Measurements from ENCODE around the gene CYP4A22. TPM values are rescaled to one million over a fixed set of nuclear protein-coding genes. Genes with fewer than 3 reads are reported as not detected.
"Not testable (repeated sequence)": the region's sequence is repeated elsewhere in the genome, so short reads cannot be mapped to it uniquely, and the experiment has no call there.

Gene CYP4A22
- total and polyA plus RNA-seq, 2 donors = not detected

- not testable (repeated sequence) for H3K4me1 ChIP-seq (ENCODE audit: insufficient read depth); DNase-seq (ENCODE audit: extremely low spot score); H3K36me3 ChIP-seq (ENCODE audit: insufficient read depth); H3K4me3 ChIP-seq (ENCODE audit: low read depth, low read length); H3K27ac ChIP-seq (ENCODE audit: low read depth)
- WGBS = 81% methylated on average over 8 of the region's 8 CpGs
Observed at GRCh38 chr1:47129489-47130230, 7.6 kb upstream of the CYP4A22 start.

- H3K36me3 ChIP-seq (ENCODE audit: insufficient read depth); H3K27ac ChIP-seq (ENCODE audit: low read depth); H3K4me3 ChIP-seq (ENCODE audit: low read depth, low read length); DNase-seq (ENCODE audit: extremely low spot score); H3K4me1 ChIP-seq (ENCODE audit: insufficient read depth): not testable (repeated sequence)
- WGBS = 89% methylated on average over 3 of the region's 3 CpGs
Observed at GRCh38 chr1:47132665-47133064, 4.6 kb upstream of the CYP4A22 start.

- DNase-seq (ENCODE audit: extremely low spot score) = no peak
- WGBS = 81% methylated on average over 5 of the region's 5 CpGs
- H3K27ac ChIP-seq (ENCODE audit: low read depth) = no peak overlapping the region
- no peaks in the 10 kb centered on the region for H3K4me1 ChIP-seq (ENCODE audit: insufficient read depth)
- H3K4me3 ChIP-seq (ENCODE audit: low read depth, low read length) = no peak overlapping the region
- no peaks in the 10 kb centered on the region for H3K36me3 ChIP-seq (ENCODE audit: insufficient read depth)
Observed at GRCh38 chr1:47137925-47138615, 829 bp downstream of the CYP4A22 start.

GRCh38 chr1:47140358-47140757 lies 3.1 kb downstream of the CYP4A22 start:
- not testable (repeated sequence) for H3K4me3 ChIP-seq (ENCODE audit: low read depth, low read length); H3K4me1 ChIP-seq (ENCODE audit: insufficient read depth); H3K27ac ChIP-seq (ENCODE audit: low read depth); DNase-seq (ENCODE audit: extremely low spot score); H3K36me3 ChIP-seq (ENCODE audit: insufficient read depth)
- WGBS = 68% methylated on average over 3 of the region's 3 CpGs

GRCh38 chr1:47143654-47144053 lies 6.4 kb downstream of the CYP4A22 start:
- DNase-seq (ENCODE audit: extremely low spot score); H3K4me1 ChIP-seq (ENCODE audit: insufficient read depth); H3K27ac ChIP-seq (ENCODE audit: low read depth); H3K4me3 ChIP-seq (ENCODE audit: low read depth, low read length); H3K36me3 ChIP-seq (ENCODE audit: insufficient read depth): not testable (repeated sequence)
- WGBS = 39% methylated on average over 6 of the region's 6 CpGs

GRCh38 chr1:47146495-47146894 lies 9.3 kb downstream of the CYP4A22 start:
- not testable (repeated sequence) for H3K4me1 ChIP-seq (ENCODE audit: insufficient read depth); H3K4me3 ChIP-seq (ENCODE audit: low read depth, low read length); H3K27ac ChIP-seq (ENCODE audit: low read depth); DNase-seq (ENCODE audit: extremely low spot score); H3K36me3 ChIP-seq (ENCODE audit: insufficient read depth)
- 17% methylated on average over 1 of the region's 1 CpG for WGBS

- 39% methylated on average over 6 of the region's 6 CpGs for WGBS
Observed at GRCh38 chr1:47147047-47147785, 10.0 kb downstream of the CYP4A22 start.

GRCh38 chr1:47149162-47149561 lies 11.9 kb downstream of the CYP4A22 start:
- DNase-seq (ENCODE audit: extremely low spot score); H3K27ac ChIP-seq (ENCODE audit: low read depth); H3K4me3 ChIP-seq (ENCODE audit: low read depth, low read length); H3K4me1 ChIP-seq (ENCODE audit: insufficient read depth); H3K36me3 ChIP-seq (ENCODE audit: insufficient read depth): not testable (repeated sequence)
- WGBS = 23% methylated on average over 9 of the region's 9 CpGs

More at GRCh38 chr1:47147047-47147785, 10.0 kb downstream of the CYP4A22 start:
- DNase-seq (ENCODE audit: extremely low spot score) = no peak
- Histone ChIP-seq H3K27ac (ENCODE audit: low read depth) (no peak overlapping the region), H3K4me1 (ENCODE audit: insufficient read depth) (no peaks in the 10 kb centered on the region), H3K4me3 (ENCODE audit: low read depth, low read length) (no peak overlapping the region), H3K36me3 (ENCODE audit: insufficient read depth) (no peaks in the 10 kb centered on the region)

- not testable (repeated sequence) for H3K4me1 ChIP-seq (ENCODE audit: insufficient read depth); DNase-seq (ENCODE audit: extremely low spot score); H3K4me3 ChIP-seq (ENCODE audit: low read depth, low read length); H3K27ac ChIP-seq (ENCODE audit: low read depth); H3K36me3 ChIP-seq (ENCODE audit: insufficient read depth)
Observed at GRCh38 chr1:47156457-47156856, 19.2 kb downstream of the CYP4A22 start.

- DNase-seq (ENCODE audit: extremely low spot score); H3K36me3 ChIP-seq (ENCODE audit: insufficient read depth); H3K4me1 ChIP-seq (ENCODE audit: insufficient read depth); H3K27ac ChIP-seq (ENCODE audit: low read depth); H3K4me3 ChIP-seq (ENCODE audit: low read depth, low read length): not testable (repeated sequence)
- WGBS = 75% methylated on average over 3 of the region's 3 CpGs
Observed at GRCh38 chr1:47157957-47158356, 20.7 kb downstream of the CYP4A22 start.

GRCh38 chr1:47160716-47161115 lies 23.5 kb downstream of the CYP4A22 start:
- Histone ChIP-seq H3K4me1 (ENCODE audit: insufficient read depth) (no peaks in the 10 kb centered on the region), H3K4me3 (ENCODE audit: low read depth, low read length) (no peak overlapping the region), H3K36me3 (ENCODE audit: insufficient read depth) (no peaks in the 10 kb centered on the region), H3K27ac (ENCODE audit: low read depth) (no peak overlapping the region)
- no peak for DNase-seq (ENCODE audit: extremely low spot score)

GRCh38 chr1:47161298-47162040 lies 24.2 kb downstream of the CYP4A22 start:
- Histone ChIP-seq H3K4me3 (ENCODE audit: low read depth, low read length) (no peak overlapping the region), H3K4me1 (ENCODE audit: insufficient read depth) (no peaks in the 10 kb centered on the region), H3K27ac (ENCODE audit: low read depth) (no peak overlapping the region), H3K36me3 (ENCODE audit: insufficient read depth) (no peaks in the 10 kb centered on the region)
- no peak for DNase-seq (ENCODE audit: extremely low spot score)
- 60% methylated on average over 5 of the region's 5 CpGs for WGBS

GRCh38 chr1:47164552-47164951 lies 27.3 kb downstream of the CYP4A22 start:
- Histone ChIP-seq H3K27ac (ENCODE audit: low read depth) (no peak overlapping the region), H3K4me1 (ENCODE audit: insufficient read depth) (no peaks in the 10 kb centered on the region), H3K4me3 (ENCODE audit: low read depth, low read length) (no peak overlapping the region), H3K36me3 (ENCODE audit: insufficient read depth) (no peaks in the 10 kb centered on the region)
- DNase-seq (ENCODE audit: extremely low spot score) = no peak
